Measurements from ENCODE around the gene ERP27. TPM values are rescaled to one million over a fixed set of nuclear protein-coding genes. Genes with fewer than 3 reads are reported as not detected.

The ERP27 gene
- total RNA-seq, 1 donor from 2014 or later = 0.13 TPM

- TF ChIP-seq, protein P1, sequence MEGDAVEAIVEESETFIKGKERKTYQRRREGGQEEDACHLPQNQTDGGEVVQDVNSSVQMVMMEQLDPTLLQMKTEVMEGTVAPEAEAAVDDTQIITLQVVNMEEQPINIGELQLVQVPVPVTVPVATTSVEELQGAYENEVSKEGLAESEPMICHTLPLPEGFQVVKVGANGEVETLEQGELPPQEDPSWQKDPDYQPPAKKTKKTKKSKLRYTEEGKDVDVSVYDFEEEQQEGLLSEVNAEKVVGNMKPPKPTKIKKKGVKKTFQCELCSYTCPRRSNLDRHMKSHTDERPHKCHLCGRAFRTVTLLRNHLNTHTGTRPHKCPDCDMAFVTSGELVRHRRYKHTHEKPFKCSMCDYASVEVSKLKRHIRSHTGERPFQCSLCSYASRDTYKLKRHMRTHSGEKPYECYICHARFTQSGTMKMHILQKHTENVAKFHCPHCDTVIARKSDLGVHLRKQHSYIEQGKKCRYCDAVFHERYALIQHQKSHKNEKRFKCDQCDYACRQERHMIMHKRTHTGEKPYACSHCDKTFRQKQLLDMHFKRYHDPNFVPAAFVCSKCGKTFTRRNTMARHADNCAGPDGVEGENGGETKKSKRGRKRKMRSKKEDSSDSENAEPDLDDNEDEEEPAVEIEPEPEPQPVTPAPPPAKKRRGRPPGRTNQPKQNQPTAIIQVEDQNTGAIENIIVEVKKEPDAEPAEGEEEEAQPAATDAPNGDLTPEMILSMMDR (IDR thresholded peaks at IDR 0.05; ENCODE audit: insufficient read depth, low read length, poor library complexity, severe bottlenecking) = no peak
- no peak for DNase-seq (ENCODE audit: low read depth)
- Histone ChIP-seq H3K4me3 (ENCODE audit: low read depth, low read length) (no peak overlapping the region), H3K27me3 (ENCODE audit: control insufficient read depth, insufficient read depth, low read length) (no peaks in the 10 kb centered on the region), H3K36me3 (ENCODE audit: control insufficient read depth, insufficient read depth, low read length) (no peaks in the 10 kb centered on the region)
Measured at GRCh38 chr12:14935031-14935430, 3.3 kb downstream of the ERP27 start.

- no peak for DNase-seq (ENCODE audit: low read depth)
Measured at GRCh38 chr12:14934511-14934910, 3.8 kb downstream of the ERP27 start.

DNA sequence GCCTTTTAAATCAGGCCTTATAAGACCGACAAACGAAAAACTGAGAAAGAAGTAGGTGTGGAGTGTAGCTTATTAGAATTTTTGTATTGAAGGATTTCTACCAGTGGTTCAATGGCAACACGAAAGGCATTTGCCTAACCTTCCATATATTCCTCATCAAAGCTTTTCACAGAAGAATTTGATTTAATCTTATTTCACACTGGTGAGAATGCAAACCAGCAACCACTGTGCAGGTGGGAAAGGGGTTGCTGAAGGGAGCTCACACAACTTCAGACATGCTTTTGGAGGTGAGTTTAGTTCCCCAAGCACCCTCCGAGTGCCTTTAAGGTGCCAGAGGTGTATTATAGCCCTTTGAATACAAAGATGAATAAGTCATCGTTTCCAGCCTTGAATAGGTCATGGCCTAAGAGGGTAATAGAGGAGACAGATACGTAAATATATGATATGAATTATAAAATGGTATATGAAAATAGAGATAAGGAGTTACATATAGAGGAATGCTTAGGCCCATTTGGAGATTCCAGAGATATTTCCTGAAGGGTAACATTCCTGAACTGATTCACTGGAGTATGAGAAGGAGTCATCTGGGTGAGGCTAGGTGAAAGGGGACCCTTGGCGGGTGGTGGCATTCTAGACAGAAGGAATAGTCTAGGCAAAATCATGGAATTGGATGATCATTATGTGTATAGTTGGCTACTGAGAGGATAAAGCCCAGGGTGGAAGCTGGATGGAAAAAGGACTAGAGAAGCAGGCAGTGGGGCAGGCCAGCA is 6.4 kb downstream of the ERP27 start:
- no peak for DNase-seq (ENCODE audit: low read depth)
- no peak overlapping the region for H3K4me3 ChIP-seq (ENCODE audit: low read depth, low read length)
- TF ChIP-seq, protein P1 (IDR thresholded peaks at IDR 0.05; ENCODE audit: insufficient read depth, low read length, poor library complexity, severe bottlenecking) = no peak
- no peaks in the 10 kb centered on the region for H3K27me3 ChIP-seq (ENCODE audit: control insufficient read depth, insufficient read depth, low read length)
- no peaks in the 10 kb centered on the region for H3K36me3 ChIP-seq (ENCODE audit: control insufficient read depth, insufficient read depth, low read length)

More at GRCh38 chr12:14934511-14934910, 3.8 kb downstream of the ERP27 start:
- no peak overlapping the region for H3K4me3 ChIP-seq (ENCODE audit: low read depth, low read length)
- H3K36me3 ChIP-seq (ENCODE audit: control insufficient read depth, insufficient read depth, low read length) = no peaks in the 10 kb centered on the region
- H3K27me3 ChIP-seq (ENCODE audit: control insufficient read depth, insufficient read depth, low read length) = no peaks in the 10 kb centered on the region
- TF ChIP-seq, protein P1 (IDR thresholded peaks at IDR 0.05; ENCODE audit: insufficient read depth, low read length, poor library complexity, severe bottlenecking) = no peak

- DNase-seq (ENCODE audit: low read depth) = no peak
- no peaks in the 10 kb centered on the region for H3K36me3 ChIP-seq (ENCODE audit: control insufficient read depth, insufficient read depth, low read length)
- no peak overlapping the region for H3K4me3 ChIP-seq (ENCODE audit: low read depth, low read length)
- TF ChIP-seq, protein P1 (IDR thresholded peaks at IDR 0.05; ENCODE audit: insufficient read depth, low read length, poor library complexity, severe bottlenecking) = no peak
- H3K27me3 ChIP-seq (ENCODE audit: control insufficient read depth, insufficient read depth, low read length) = no peaks in the 10 kb centered on the region
Measured at GRCh38 chr12:14931359-14931758, 7.0 kb downstream of the ERP27 start.

GRCh38 chr12:14930299-14930698 is 8.0 kb downstream of the ERP27 start:
- Histone ChIP-seq H3K4me3 (ENCODE audit: low read depth, low read length) (no peak overlapping the region), H3K36me3 (ENCODE audit: control insufficient read depth, insufficient read depth, low read length) (no peaks in the 10 kb centered on the region), H3K27me3 (ENCODE audit: control insufficient read depth, insufficient read depth, low read length) (no peaks in the 10 kb centered on the region)
- DNase-seq (ENCODE audit: low read depth) = no peak
- TF ChIP-seq, protein P1 (IDR thresholded peaks at IDR 0.05; ENCODE audit: insufficient read depth, low read length, poor library complexity, severe bottlenecking) = no peak

DNA sequence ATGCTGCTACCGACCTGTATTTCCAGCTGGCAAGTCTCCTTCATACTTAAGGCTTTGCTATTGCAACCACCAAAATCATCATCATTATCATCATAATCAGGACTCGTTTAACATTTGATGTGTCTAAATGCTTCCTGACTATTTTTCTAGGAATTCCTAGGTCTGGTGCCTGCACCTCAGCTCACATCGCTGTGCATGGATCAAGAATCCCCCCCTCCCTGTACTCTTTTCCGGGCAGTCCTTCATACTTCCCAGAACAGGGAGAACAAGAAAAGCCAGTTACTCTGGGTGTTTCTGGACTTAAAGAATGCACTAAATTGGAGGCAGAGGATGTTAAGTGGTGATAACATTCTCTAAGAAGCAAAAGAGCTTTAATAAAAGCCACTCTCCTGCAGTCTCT is 9.4 kb downstream of the ERP27 start:
- H3K27me3 ChIP-seq (ENCODE audit: control insufficient read depth, insufficient read depth, low read length) = no peaks in the 10 kb centered on the region
- TF ChIP-seq, protein P1 (IDR thresholded peaks at IDR 0.05; ENCODE audit: insufficient read depth, low read length, poor library complexity, severe bottlenecking) = no peak
- no peak for DNase-seq (ENCODE audit: low read depth)
- H3K36me3 ChIP-seq (ENCODE audit: control insufficient read depth, insufficient read depth, low read length) = no peaks in the 10 kb centered on the region
- H3K4me3 ChIP-seq (ENCODE audit: low read depth, low read length) = no peak overlapping the region
